HG03097 (cell line): ENCODE measurements around the gene AFF4.
"Not testable (repeated sequence)": the region's sequence is repeated elsewhere in the genome, so short reads cannot be mapped to it uniquely, and the experiment has no call there.

Experiments
- ATAC-seq: cut with Tn5 transposase; IDR thresholded peaks from one replicate; pipeline ENCODE4 v1.9.1; 2021; ENCODE audit not compliant: unreplicated experiment, low FRiP score

AFF4 gene

DNA sequence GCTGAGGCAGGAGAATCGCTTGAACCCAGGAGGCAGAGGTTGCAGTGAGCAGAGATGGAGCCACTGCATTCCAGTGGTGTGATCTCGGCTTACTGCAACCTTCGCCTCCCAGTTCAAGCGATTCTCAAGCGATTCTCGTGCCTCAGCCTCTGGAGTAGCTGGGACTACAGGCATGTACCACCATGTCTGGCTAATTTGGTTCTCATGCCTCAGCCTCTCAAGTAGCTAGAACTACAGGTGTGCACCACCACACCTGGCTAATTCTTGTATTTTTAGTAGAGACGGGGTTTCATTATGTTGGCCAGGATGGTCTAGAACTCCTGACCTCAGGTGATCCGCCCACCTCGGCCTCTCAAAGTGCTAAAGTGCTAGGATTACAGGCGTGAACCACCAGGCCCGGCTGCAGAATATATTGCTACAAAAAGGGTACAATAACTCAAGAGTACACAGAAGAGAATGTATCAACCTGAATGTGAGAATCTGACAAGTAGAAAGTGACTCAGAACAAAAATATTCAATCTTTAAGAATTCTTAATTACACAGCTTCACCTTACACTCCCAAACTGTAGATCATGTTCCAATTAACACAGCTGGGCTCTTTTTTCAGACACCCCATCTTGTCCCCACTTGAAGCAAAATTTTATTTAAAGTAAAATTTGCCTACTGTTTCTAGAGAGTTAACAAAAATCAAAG is 2.2 kb downstream of the AFF4 start:
- ATAC-seq: not testable (repeated sequence)

DNA sequence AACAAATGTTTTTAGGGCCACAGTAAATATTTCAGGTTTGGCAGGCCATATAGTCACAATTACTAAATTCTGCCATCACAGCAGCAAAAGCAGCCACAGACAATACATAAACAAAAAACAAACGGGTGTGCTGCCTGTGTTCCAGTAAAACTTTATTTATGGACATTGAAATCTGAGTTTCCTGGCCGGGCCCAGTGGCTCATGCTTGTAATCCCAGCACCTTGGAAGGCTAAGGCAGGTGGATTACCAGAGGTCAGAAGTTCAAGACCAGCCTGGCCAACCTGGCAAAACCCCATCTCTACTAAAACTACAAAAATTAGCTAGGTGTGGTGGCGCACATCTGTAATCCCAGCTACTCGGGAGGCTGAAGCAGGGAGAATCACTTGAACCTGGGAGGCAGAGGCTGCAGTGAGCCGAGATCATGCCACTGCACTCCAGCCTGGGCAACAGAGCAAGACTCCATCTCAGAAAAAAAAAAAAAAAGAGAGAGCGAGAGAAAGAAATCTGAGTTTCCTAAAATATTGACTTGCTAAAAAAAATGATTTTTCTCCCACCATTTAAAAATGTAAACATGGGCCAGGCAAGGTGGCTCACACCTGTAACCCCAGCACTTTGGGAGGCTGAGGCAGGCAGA is 7.2 kb downstream of the AFF4 start:
- ATAC-seq: not testable (repeated sequence)

DNA sequence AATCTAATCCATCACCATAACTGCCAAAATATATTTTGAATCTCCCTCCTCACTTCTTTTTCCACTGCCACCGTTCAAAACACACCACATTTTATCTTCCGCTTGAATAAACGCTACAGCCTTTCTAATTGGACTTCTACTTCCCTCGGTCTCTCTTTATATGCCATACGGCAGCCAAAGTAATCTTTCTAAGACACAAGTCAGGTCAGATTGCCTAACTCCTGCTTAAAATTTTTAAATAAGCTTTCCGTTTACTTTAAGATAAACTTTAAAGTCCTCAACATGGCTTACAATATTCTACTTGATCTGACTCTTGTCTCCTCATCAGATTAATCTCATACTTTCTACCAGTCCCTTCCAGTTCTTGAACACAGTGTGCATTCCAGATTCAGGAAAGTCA is 9.7 kb downstream of the AFF4 start:
- ATAC-seq: no peak

DNA sequence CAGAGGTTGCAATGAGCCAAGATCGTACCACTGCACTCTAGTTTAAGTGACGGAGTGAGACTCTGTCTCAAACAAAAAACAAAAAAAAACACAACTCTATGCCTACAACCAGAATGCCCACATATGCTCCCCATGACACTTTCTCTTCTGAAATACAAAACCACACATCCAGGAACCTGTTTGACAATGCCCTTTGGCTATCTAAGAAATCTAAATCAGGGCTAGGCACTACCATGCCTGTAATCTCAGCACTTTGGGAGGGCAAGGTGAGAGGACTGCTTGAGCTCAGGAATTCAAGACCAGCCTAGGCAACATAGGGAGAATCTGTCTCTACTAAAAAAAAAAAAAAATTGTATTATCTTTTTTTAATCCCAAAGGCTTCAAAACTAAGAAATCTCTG is 10.6 kb downstream of the AFF4 start:
- ATAC-seq: no peak

DNA sequence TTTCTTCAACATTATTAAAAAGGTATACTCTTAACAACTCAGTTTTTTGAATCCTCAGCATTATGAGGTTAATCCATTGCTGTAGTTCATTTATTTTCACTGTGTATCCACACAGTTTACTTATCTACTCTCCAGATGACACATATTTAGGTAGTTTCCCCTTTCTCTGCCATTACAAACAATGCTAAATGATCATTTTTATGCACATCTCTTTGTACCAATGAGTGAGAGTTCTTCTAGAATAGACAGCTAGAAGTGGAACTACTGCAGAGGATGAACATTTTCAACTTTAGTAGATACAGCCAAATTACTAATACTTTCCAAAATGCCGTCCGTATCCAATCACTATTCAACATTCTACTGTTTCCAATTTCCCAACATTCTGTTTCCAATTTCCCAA is 11.5 kb downstream of the AFF4 start:
- ATAC-seq: no peak

DNA sequence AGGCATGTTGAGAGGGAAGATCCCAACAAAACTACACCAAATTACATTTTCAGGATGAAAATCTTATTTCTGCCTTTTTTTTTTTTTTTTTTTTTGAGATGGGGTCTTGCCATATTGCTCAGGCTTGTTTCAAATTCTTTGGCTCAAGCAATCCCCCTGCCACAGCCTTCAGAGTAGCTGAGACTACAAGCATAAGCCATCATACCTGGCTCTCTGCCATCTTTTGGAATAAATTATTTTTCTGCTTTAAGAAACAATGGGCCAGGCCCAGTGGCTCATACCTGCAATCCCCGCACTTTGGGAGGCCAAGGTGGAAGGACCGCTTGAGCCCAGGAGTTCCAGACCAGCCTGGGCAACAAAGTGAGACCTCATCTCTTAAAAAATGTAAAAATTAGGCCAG is 14.3 kb downstream of the AFF4 start:
- ATAC-seq: no peak

DNA sequence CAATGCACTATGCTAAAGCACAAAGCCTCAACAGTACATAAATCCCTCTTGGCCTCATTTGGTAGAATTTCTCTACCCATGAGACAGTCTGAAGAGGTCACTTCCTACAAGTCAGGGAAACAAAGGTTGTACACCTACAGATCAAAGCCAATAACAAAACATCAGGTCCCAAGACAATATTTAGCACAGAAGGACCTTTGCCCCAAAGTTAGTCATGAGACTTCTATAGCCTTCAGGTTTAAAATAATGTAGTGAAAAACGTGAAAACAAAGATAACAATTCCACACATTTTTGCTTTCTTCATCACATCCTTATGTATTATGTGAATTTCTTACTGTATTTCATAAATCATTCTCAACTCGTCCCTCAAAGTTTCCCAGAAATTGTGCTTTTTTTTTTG is 15.8 kb downstream of the AFF4 start:
- ATAC-seq: no peak

DNA sequence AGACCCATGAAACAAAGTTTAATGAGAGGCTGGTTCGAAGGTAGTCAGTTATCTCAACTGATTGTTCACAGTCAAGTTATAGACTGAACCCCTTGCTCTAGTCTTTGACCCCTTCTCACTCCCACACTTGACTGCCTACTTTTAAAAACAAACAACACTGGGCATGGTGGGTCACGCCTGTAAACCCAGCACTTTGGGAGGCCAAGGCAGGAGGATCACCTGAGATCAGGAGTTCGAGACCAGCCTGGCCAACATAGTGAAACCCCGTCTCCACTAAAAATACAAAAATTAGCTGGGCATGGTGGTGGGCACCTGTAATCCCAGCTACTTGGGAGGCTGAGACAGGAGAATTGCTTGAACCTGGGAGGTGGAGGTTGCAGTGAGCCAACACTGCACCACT is 18.1 kb downstream of the AFF4 start:
- ATAC-seq: not testable (repeated sequence)

DNA sequence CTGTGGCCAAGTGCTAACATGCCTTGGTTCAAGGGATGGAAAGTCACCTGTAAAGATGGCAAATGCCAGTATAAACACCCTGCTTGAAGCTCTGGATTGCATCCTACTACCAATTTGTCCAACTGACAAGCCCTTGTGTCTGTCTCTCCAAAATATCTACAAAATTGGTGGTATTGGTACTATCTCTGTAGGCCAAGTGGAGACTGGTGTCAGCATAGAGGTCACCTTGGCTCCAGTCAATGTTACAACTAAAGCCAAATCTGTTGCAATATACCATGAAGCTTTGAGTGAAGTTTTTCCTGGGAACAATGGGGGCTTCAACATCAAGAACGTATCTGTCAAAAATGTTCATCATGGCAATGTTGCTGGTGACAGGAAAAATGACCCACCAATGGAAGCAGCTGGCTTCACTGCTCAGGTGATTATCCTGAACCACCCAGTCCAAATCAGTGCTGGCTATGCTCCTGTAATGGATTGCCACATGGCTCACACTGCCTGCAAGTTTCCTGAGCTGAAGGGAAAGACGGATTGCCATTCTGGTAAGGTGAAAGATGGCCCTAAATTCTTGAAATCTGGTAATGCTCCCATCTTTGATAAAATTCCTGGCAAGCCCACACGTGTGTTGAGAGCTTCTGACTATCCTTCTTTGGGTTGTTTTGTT is 19.9 kb downstream of the AFF4 start:
- no peak for ATAC-seq

DNA sequence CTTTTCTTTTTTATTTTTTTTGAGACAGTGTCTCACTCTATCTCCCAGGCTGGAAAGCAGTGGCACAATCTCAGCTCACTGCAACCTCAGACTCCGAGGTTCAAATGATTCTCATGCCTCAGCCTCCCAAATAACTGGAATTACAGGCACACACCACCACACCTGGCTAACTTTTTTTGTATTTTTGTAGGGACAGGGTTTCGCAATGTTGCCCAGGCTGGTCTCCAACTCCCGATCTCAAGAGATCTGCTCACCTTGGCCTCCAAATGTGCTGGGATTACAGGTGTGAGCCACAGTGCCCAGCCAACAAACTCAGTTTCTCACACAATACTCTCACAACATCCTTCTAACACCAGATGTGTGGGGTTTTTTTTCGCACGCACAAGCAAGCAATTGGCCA is 22.1 kb downstream of the AFF4 start:
- ATAC-seq: no peak

DNA sequence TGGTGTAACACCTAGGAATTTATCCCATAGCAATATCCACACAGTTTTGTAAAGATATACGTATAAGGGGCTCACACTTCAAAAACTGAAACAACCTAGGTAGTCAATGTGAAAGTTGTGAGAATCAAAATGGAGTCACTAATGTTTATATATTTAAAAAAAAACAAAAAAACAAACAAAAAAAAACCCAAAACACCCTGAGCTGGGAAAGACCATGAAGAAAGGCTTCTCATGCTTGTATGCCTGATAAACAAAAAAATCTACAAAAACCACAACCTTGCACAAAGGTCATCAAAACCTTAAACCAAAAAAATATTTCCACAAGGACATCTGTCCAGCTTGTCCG is 35.4 kb downstream of the AFF4 start:
- ATAC-seq: no peak

DNA sequence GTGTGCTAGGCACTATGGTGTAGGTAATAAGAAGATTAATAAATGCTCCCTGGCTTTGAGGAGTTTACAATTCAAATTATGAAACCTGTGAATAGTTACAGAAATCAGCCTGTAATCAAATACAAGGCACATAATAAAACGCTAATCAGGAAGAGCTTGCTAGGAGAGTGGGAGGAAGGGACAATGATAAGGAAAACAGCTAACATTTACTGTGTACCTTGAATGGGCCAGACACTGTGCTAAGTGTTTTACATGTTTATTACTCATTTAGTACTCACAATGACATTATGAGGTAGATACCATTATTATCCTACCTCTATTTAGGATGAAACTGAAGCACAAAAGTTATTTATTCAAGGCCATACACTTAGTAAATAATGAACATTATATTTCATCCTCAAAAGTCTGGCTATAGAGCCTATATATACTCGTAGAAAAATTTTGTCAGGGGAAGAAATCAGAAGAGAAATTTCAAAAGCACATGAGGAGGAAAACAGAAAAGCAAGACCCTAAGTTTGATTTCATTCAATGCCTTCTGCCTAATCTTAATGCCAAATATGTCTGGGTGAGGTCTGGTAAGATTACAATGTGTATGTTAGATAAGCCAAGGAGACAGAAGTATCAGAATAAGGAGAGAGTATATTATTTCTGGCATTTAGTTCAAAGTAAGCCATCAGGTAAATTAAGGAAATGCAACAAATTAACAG is 35.9 kb downstream of the AFF4 start:
- no peak for ATAC-seq

DNA sequence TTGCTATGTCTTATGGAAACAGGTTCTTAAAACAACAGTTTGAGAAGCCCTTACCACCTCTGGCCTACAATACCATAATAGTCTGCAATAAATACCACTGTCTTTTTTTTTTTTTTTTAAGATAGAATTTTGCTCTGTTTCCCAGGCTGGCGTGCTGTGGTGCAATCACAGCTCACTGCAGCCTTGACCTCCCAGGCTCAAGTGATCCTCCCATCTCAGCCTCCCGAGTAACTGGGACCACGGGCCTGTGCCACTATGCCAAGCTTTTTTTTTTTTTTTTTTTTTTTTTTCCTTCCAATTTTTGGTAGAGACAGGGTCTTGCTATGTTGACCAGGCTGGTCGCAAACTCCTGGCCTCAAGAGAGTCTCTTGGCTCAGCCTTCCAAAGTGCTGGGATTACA is 37.0 kb downstream of the AFF4 start:
- ATAC-seq: no peak

DNA sequence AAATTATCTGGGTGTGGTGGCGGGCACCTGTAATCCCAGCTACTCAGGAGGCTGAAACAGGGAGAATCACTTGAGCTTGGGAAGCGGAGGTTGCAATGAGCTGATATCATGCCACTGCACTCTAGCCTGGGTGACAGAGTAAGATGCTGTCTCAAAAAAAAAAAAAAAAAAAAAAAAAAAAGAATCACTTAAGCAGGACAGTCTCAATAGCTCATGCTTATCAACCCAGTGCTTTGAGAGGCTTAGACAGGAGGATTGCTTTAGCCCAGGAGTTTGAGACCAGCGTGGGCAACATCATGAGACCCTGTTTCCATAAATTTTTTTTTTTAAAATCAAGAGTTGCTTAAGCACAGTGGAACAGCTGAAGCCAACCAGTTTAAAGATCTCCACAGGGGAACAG is 47.3 kb downstream of the AFF4 start:
- ATAC-seq: no peak

DNA sequence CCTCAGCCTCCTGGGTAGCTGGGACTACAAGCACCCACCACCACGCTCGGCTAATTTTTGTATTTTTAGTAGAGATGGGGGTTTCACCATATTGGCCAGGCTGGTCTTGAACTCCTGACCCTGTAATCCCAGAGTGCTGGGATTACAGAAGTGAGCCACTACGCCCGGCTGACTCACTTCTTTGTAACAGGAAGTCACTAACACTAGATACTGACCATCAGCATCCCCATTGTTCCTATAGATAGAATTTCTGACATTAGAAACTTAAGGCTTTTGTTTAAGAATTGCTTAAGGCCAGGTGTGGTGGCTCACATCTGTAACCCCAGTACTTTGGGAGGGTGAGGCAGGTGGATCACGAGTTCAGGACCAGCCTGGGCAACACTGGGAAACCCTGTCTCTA is 47.8 kb downstream of the AFF4 start:
- no peak for ATAC-seq

DNA sequence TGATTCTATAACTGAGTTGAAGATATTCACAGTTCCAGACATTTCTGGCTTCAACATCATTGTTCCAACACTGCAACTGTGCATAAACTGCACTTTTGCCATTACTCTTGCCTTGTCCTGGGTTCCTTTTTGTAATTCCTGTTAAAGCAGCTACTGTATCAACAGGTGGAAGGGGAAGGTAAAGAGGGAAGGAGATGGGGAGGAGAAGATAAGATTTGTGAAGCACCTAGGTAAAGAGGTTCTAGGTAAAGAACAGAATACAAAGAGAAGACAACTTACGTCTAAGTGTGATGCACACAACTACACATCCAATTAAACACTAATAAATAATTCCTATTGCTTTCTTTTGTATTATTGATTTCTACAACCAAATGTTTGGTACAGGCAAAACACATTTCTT is 53.7 kb downstream of the AFF4 start:
- ATAC-seq: no peak

DNA sequence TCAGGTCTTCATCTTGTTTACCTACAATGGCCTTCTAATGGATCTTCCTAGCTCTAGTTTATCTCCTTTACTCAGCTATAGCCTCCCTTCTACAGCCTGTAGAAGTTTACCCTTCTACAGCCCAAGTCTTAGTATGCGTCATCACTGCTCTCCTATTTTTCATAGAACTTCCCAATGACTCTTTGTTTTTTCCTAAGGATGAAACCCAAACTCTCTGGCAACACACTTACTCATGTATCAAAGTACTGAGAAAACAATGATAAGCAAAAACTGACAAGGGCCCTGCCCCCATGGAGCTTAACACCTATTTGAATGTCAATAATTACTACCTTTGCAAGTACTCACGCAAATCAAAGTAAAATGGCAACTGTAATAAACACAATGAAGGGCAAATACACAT is 56.3 kb downstream of the AFF4 start:
- no peak for ATAC-seq

DNA sequence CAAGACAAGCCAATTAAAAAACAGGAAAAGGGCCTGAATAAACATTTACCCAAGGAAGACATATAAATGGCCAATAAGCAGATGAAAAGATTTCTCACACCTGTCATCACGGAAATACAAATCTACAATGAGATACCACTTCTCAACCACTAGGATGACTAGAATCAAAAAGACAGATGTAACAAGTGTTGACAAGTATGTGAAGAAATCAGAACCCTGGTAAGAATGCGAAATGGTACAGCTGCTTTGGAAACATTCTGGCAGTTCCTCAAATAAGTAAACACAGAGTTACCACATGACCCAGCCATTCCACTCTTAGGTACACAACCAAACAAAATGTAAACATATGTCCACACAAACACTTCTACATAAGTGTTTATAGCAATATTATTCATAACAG is 57.5 kb downstream of the AFF4 start:
- no peak for ATAC-seq

DNA sequence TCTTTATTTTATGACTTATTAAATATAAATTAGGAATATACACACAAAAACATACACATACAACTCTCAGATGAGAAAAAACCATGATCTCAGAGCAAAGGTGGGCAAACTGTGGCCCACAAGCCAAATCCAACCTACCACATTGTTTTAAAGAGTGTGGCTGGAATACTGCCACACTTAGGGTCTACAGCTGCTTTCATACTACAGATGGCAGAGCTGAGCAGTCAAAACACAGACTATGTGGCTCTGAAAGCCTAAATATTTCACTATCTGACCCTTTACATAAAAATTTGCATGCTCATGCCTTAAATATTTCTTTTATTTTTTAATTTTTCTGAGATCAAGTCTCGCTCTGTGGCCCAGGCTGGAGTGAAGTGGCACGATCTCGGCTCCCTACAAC is 61.7 kb downstream of the AFF4 start:
- ATAC-seq: no peak

DNA sequence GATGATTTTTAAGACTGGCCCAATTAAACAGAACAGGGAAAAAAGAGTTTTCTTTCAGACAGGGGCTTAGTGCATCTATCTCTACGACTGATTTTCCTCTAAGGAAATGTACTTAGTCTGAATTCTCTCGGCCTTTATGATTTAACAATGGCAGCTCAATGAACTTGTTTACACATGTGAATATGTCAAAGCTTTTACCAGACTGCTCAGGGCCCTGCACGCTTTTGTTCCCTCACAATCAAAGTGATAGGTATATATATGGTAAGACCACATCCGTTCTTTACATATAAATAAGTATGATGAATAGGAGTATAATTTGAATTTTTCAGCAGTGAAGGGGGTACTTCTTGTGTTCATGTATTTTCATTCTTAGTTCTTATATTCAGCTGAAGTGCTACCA is 62.4 kb downstream of the AFF4 start:
- ATAC-seq: no peak

DNA sequence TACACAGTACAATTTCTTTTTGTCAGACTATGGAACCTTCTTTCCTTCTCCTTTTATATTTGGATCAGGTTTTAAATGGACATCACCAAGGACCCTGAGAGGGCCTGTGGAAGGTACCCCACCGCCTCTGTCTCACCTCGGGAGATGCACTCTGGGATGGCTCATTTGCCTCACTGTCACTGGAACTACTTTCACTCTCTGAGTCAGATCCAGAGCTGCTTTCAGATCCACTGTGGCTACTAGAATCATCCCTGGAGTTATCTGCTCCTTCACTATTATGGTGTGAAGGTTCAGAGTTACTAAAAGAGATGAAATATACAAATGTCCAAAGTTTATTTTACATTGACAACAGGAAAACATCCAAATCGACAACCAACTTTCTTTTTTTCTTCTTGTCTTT is 65.3 kb downstream of the AFF4 start:
- no peak for ATAC-seq

DNA sequence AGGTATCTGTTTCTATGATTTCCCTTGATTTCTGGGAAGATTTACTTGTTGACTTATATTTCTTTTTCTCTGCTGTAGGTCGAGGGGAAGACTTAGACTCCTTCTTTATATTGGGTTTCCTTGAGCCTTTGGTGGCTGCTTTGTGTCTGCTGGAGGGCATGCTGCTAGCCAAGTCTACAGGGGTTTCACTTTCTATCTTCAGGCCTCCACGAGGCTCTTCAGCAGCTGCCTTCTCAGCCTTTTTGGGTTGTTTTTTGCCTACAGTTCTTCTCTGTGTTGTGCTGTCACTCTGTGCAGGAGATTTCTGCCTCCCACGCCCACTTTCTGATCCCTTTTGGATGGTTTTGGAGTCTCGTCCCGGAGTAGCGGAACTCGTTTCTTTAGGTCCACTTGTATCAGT is 66.7 kb downstream of the AFF4 start:
- ATAC-seq: no peak
